ENCODE measurements around the gene TNFRSF19.

TNFRSF19 gene

GRCh38 chr13:23618341-23618740, 48.1 kb downstream of the TNFRSF19 start:
- peak; percentile 44 to 65 for DNase-seq
- no peaks in the 10 kb centered on the region for H3K27me3 ChIP-seq (ENCODE audit: insufficient read depth, low read length)
- H3K36me3 ChIP-seq (ENCODE audit: control insufficient read depth in 1 of 2, insufficient read depth in 2 of 2, low read length in 2 of 2) = peaks cover 21 to 32% of the 10 kb centered on the region in 2 experiments
- H3K79me2 ChIP-seq (ENCODE audit: control insufficient read depth, insufficient read depth, low read length, poor library complexity) = no peaks in the 10 kb centered on the region
- H3K4me2 ChIP-seq (ENCODE audit: low read length) = no peak overlapping the region
- no CpG with 5 or more reads among the region's 8 CpGs for WGBS (ENCODE audit: extremely low coverage, insufficient coverage, insufficient read length)
- H3K9ac ChIP-seq (ENCODE audit: low read length) = no peak overlapping the region
- no peak overlapping the region for H3K18ac ChIP-seq (ENCODE audit: low read length)
- peaks cover 13% of the 10 kb centered on the region for H3K79me1 ChIP-seq (ENCODE audit: low read length)
- H4K8ac ChIP-seq (ENCODE audit: low read depth, low read length) = no peak overlapping the region
- peaks cover 20 to 32% of the 10 kb centered on the region in 2 experiments for H3K4me1 ChIP-seq (ENCODE audit: control insufficient read depth in 1 of 2, insufficient read depth in 2 of 2, low read length in 2 of 2)
- H3K23ac ChIP-seq (ENCODE audit: low read length) = no peak overlapping the region
- peak overlapping the region; percentile 36 for H3K27ac ChIP-seq (ENCODE audit: low read depth, low read length)
- H3K9me3 ChIP-seq (ENCODE audit: insufficient read depth, low read depth, low read length) = no peaks in the 10 kb centered on the region
- H3K4me3 ChIP-seq (ENCODE audit: low read depth, low read length) = no peak overlapping the region
- no peak overlapping the region for H2AFZ ChIP-seq (ENCODE audit: insufficient read depth, low read length, poor library complexity)
- H3K4ac ChIP-seq (ENCODE audit: low read depth, low read length) = no peak overlapping the region
- H4K91ac ChIP-seq (ENCODE audit: low read depth, low read length) = peak overlapping the region; percentile 86
- no peak overlapping the region for H3K14ac ChIP-seq (ENCODE audit: low read length)
- H2AK5ac ChIP-seq (ENCODE audit: low read length) = no peak overlapping the region
- peak overlapping the region; percentile 19 for H2BK12ac ChIP-seq (ENCODE audit: low read length)
- H4K12ac ChIP-seq (ENCODE audit: low read depth, low read length) = no peak overlapping the region
- H2BK120ac ChIP-seq (ENCODE audit: insufficient read depth, low read length, poor library complexity) = no peak overlapping the region
- peak overlapping the region; percentile 44 for H2BK5ac ChIP-seq (ENCODE audit: low read depth, low read length, poor library complexity)

- Histone ChIP-seq H3K4me3 (ENCODE audit: low read depth, low read length) (no peak overlapping the region), H3K4ac (ENCODE audit: low read depth, low read length) (no peak overlapping the region), H4K8ac (ENCODE audit: low read depth, low read length) (peak overlapping the region; percentile 9), H3K9me3 (ENCODE audit: insufficient read depth, low read depth, low read length) (no peaks in the 10 kb centered on the region), H2BK120ac (ENCODE audit: insufficient read depth, low read length, poor library complexity) (peak overlapping the region; percentile 52), H2BK12ac (ENCODE audit: low read length) (peak overlapping the region; percentile 63), H3K14ac (ENCODE audit: low read length) (peak overlapping the region; percentile 24), H4K12ac (ENCODE audit: low read depth, low read length) (no peak overlapping the region), H3K79me1 (ENCODE audit: low read length) (peaks cover 13% of the 10 kb centered on the region), H3K9ac (ENCODE audit: low read length) (no peak overlapping the region), H2BK5ac (ENCODE audit: low read depth, low read length, poor library complexity) (no peak overlapping the region), H3K27ac (ENCODE audit: low read depth, low read length) (no peak overlapping the region), H3K18ac (ENCODE audit: low read length) (peak overlapping the region; percentile 9), H3K4me2 (ENCODE audit: low read length) (no peak overlapping the region), H3K23ac (ENCODE audit: low read length) (no peak overlapping the region), H2AK5ac (ENCODE audit: low read length) (no peak overlapping the region), H3K4me1 (ENCODE audit: control insufficient read depth in 1 of 2, insufficient read depth in 2 of 2, low read length in 2 of 2) (peaks cover 20 to 30% of the 10 kb centered on the region in 2 experiments), H3K27me3 (ENCODE audit: insufficient read depth, low read length) (no peaks in the 10 kb centered on the region), H2AFZ (ENCODE audit: insufficient read depth, low read length, poor library complexity) (peak overlapping the region; percentile 10), H3K36me3 (ENCODE audit: control insufficient read depth in 1 of 2, insufficient read depth in 2 of 2, low read length in 2 of 2) (peaks cover 21 to 29% of the 10 kb centered on the region in 2 experiments), H4K91ac (ENCODE audit: low read depth, low read length) (peak overlapping the region; percentile 86), H3K79me2 (ENCODE audit: control insufficient read depth, insufficient read depth, low read length, poor library complexity) (no peaks in the 10 kb centered on the region)
- no peak for DNase-seq
- WGBS (ENCODE audit: extremely low coverage, insufficient coverage, insufficient read length) = no CpG with 5 or more reads among the region's 5 CpGs
These were observed 49.0 kb downstream of the TNFRSF19 start for GRCh38 chr13:23619068-23619855.

- H2BK120ac ChIP-seq (ENCODE audit: insufficient read depth, low read length, poor library complexity) = no peak overlapping the region
- peaks cover 19 to 29% of the 10 kb centered on the region in 2 experiments for H3K36me3 ChIP-seq (ENCODE audit: control insufficient read depth in 1 of 2, insufficient read depth in 2 of 2, low read length in 2 of 2)
- H3K14ac ChIP-seq (ENCODE audit: low read length) = no peak overlapping the region
- H3K79me1 ChIP-seq (ENCODE audit: low read length) = peaks cover 13% of the 10 kb centered on the region
- H3K79me2 ChIP-seq (ENCODE audit: control insufficient read depth, insufficient read depth, low read length, poor library complexity) = no peaks in the 10 kb centered on the region
- DNase-seq = no peak
- H3K4me3 ChIP-seq (ENCODE audit: low read depth, low read length) = no peak overlapping the region
- no peak overlapping the region for H3K9ac ChIP-seq (ENCODE audit: low read length)
- no peaks in the 10 kb centered on the region for H3K9me3 ChIP-seq (ENCODE audit: insufficient read depth, low read depth, low read length)
- no CpG with 5 or more reads among the region's 5 CpGs for WGBS (ENCODE audit: extremely low coverage, insufficient coverage, insufficient read length)
- peak overlapping the region; percentile 12 for H4K91ac ChIP-seq (ENCODE audit: low read depth, low read length)
- H4K12ac ChIP-seq (ENCODE audit: low read depth, low read length) = no peak overlapping the region
- no peak overlapping the region for H3K18ac ChIP-seq (ENCODE audit: low read length)
- no peak overlapping the region for H3K4me2 ChIP-seq (ENCODE audit: low read length)
- no peaks in the 10 kb centered on the region for H3K27me3 ChIP-seq (ENCODE audit: insufficient read depth, low read length)
- no peak overlapping the region for H3K23ac ChIP-seq (ENCODE audit: low read length)
- H2AFZ ChIP-seq (ENCODE audit: insufficient read depth, low read length, poor library complexity) = no peak overlapping the region
- H3K27ac ChIP-seq (ENCODE audit: low read depth, low read length) = no peak overlapping the region
- H2BK5ac ChIP-seq (ENCODE audit: low read depth, low read length, poor library complexity) = no peak overlapping the region
- peaks cover 20 to 30% of the 10 kb centered on the region in 2 experiments for H3K4me1 ChIP-seq (ENCODE audit: control insufficient read depth in 1 of 2, insufficient read depth in 2 of 2, low read length in 2 of 2)
- H4K8ac ChIP-seq (ENCODE audit: low read depth, low read length) = no peak overlapping the region
- H3K4ac ChIP-seq (ENCODE audit: low read depth, low read length) = no peak overlapping the region
- no peak overlapping the region for H2AK5ac ChIP-seq (ENCODE audit: low read length)
- no peak overlapping the region for H2BK12ac ChIP-seq (ENCODE audit: low read length)
These were observed 50.0 kb downstream of the TNFRSF19 start for GRCh38 chr13:23620211-23620610.

GRCh38 chr13:23620613-23621315, 50.6 kb downstream of the TNFRSF19 start:
- H3K79me2 ChIP-seq (ENCODE audit: control insufficient read depth, insufficient read depth, low read length, poor library complexity) = no peaks in the 10 kb centered on the region
- H4K12ac ChIP-seq (ENCODE audit: low read depth, low read length) = no peak overlapping the region
- peak overlapping the region; percentile 3 for H2AK5ac ChIP-seq (ENCODE audit: low read length)
- peak overlapping the region; percentile 45 for H3K27ac ChIP-seq (ENCODE audit: low read depth, low read length)
- no peak overlapping the region for H3K4ac ChIP-seq (ENCODE audit: low read depth, low read length)
- no peak overlapping the region for H2BK5ac ChIP-seq (ENCODE audit: low read depth, low read length, poor library complexity)
- peak overlapping the region; percentile 1 for H4K8ac ChIP-seq (ENCODE audit: low read depth, low read length)
- no peak overlapping the region for H3K9ac ChIP-seq (ENCODE audit: low read length)
- no peak overlapping the region for H3K23ac ChIP-seq (ENCODE audit: low read length)
- H3K27me3 ChIP-seq (ENCODE audit: insufficient read depth, low read length) = no peaks in the 10 kb centered on the region
- H3K4me2 ChIP-seq (ENCODE audit: low read length) = no peak overlapping the region
- peak overlapping the region; percentile 19 for H2BK12ac ChIP-seq (ENCODE audit: low read length)
- peak overlapping the region; percentile 24 for H3K14ac ChIP-seq (ENCODE audit: low read length)
- peaks cover 13% of the 10 kb centered on the region for H3K79me1 ChIP-seq (ENCODE audit: low read length)
- no peaks in the 10 kb centered on the region for H3K9me3 ChIP-seq (ENCODE audit: insufficient read depth, low read depth, low read length)
- WGBS (ENCODE audit: extremely low coverage, insufficient coverage, insufficient read length) = no CpG with 5 or more reads among the region's 8 CpGs
- H3K4me3 ChIP-seq (ENCODE audit: low read depth, low read length) = no peak overlapping the region
- H3K18ac ChIP-seq (ENCODE audit: low read length) = peak overlapping the region; percentile 42
- H2BK120ac ChIP-seq (ENCODE audit: insufficient read depth, low read length, poor library complexity) = no peak overlapping the region
- H4K91ac ChIP-seq (ENCODE audit: low read depth, low read length) = peak overlapping the region; percentile 39
- H2AFZ ChIP-seq (ENCODE audit: insufficient read depth, low read length, poor library complexity) = no peak overlapping the region
- DNase-seq = no peak
- peaks cover 20 to 28% of the 10 kb centered on the region in 2 experiments for H3K4me1 ChIP-seq (ENCODE audit: control insufficient read depth in 1 of 2, insufficient read depth in 2 of 2, low read length in 2 of 2)
- peaks cover 18 to 25% of the 10 kb centered on the region in 2 experiments for H3K36me3 ChIP-seq (ENCODE audit: control insufficient read depth in 1 of 2, insufficient read depth in 2 of 2, low read length in 2 of 2)
